Colonic mucosa (tissue), 4 donors: Measurements from ENCODE around the gene MAFF. TPM values are rescaled to one million over a fixed set of nuclear protein-coding genes. Genes with fewer than 3 reads are reported as not detected.

Experiments
- DNase-seq: peaks from one replicate; pipeline ENCODE4 v3.0.0-alpha.2; 2020
- H3K27ac ChIP-seq: fragments of 200-600 bp; one replicate; pipeline ENCODE4 v1.8.0; 2021
- H3K27me3 ChIP-seq: fragments of 200-600 bp; one replicate; pipeline ENCODE4 v1.8.0; 2021
- H3K36me3 ChIP-seq: fragments of 200-600 bp; one replicate; pipeline ENCODE4 v1.8.0; 2021
- H3K4me1 ChIP-seq: fragments of 200-600 bp; one replicate; pipeline ENCODE4 v1.8.0; 2021; ENCODE audit warnings: mild to moderate bottlenecking
- H3K4me3 ChIP-seq: fragments of 200-600 bp; one replicate; pipeline ENCODE4 v1.8.0; 2021
- H3K9ac ChIP-seq, 2 donors: one replicate each; pipeline ENCODE4 v1.7.0; 2013; ENCODE audit warnings: control low read depth in 2 of 2, low read depth in 2 of 2, low read length in 2 of 2
- H3K9me3 ChIP-seq: fragments of 200-600 bp; one replicate; pipeline ENCODE4 v1.8.0; 2021
- CTCF ChIP-seq: fragments of 200-600 bp; IDR thresholded peaks from one replicate; pipeline ENCODE4 v1.8.0; 2022; ENCODE audit warnings: antibody characterized with exemption, mild to moderate bottlenecking
- intact Hi-C: fragments of 100-400 bp; cut with DNase I; formaldehyde crosslinking; loops from one replicate; pipeline ENCODE4 v1.14.1; 2022
- total RNA-seq, 2 donors: library from RNA; stranded (reverse); fragmentation: NEBNext Ultra II Directional in 1 of 2; extraction: Animal tissue kit (Norgen Biotek cat#: 25700) in 1 of 2; gene quantifications; one replicate each; pipeline ENCODE4 v1.2.1, GENCODE V29; 2021
- donor health status: healthy.
- donor health status: DM: no; HTN: no; CAD: no.
- donor health status: DM: no; HTN: no; CAD: no.

The MAFF gene
- total RNA-seq, 2 donors from 2014 or later = 5.2 to 41.7 TPM

DNA sequence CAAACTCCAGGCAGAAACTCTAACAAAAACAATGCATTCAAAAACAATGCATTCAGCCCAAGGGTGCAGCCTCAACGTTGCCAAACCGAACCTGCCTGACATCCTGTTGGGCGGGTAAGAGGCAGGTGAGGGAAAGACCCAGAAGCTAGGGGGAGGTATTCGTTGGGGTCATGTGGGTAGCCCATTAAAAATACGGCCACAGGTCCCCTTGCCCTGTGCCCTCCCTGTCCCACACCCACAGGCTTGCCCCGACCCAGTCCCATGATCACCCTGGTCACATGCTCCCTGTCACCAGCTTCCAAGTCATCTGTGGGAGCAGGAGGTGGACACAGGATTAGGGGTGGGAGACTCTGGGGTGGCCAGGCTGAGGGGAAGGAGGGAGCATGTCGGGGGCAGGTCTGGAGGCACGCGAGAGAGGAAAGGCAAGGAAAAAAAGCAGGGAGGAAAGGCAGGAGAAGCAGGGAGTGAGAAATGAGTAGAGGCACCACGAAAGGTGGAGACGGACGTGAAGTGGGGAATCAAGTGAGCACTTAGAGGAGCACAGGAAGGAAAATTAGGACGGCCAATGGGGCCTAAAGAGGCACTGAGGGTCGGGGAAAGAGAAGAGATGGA lies 20.8 kb upstream of the MAFF start:
- peak overlapping the region; percentile 81 for H3K27ac ChIP-seq
- H3K4me1 ChIP-seq = peaks cover 6% of the 10 kb centered on the region
- peak overlapping the region; percentile 80 to 100 for H3K9ac ChIP-seq
- H3K27me3 ChIP-seq = no peaks in the 10 kb centered on the region
- intact Hi-C loops = no loop called here
- TF ChIP-seq CTCF = no peak
- no peaks in the 10 kb centered on the region for H3K36me3 ChIP-seq
- peak; percentile 83 for DNase-seq
- H3K4me3 ChIP-seq = peak overlapping the region; percentile 39
- no peaks in the 10 kb centered on the region for H3K9me3 ChIP-seq

- DNase-seq = peak; percentile 99
- Histone ChIP-seq H3K36me3 (no peaks in the 10 kb centered on the region), H3K9me3 (no peaks in the 10 kb centered on the region), H3K27me3 (no peaks in the 10 kb centered on the region), H3K27ac (peak within 1 kb of the TSS; percentile 81), H3K4me1 (peaks cover 6% of the 10 kb centered on the region), H3K4me3 (peak within 1 kb of the TSS; percentile 39), H3K9ac (peak within 1 kb of the TSS; percentile 80 to 100)
- intact Hi-C loops = no loop called here
- TF ChIP-seq CTCF = no peak
These were observed 20.2 kb upstream of the MAFF start, which contains the start of gene PLA2G6 for GRCh38 chr22:38181453-38182200. Gene PLA2G6, minus strand, starts transcription at chr22:38181830. Its CDS starts 12,404 bp downstream, at chr22:38169426.

GRCh38 chr22:38184788-38185187 lies 17.0 kb upstream of the MAFF start:
- Histone ChIP-seq H3K36me3 (no peaks in the 10 kb centered on the region), H3K9me3 (no peaks in the 10 kb centered on the region), H3K4me3 (no peak overlapping the region), H3K27me3 (no peaks in the 10 kb centered on the region), H3K9ac (no peak overlapping the region), H3K27ac (no peak overlapping the region), H3K4me1 (peaks cover 3% of the 10 kb centered on the region)
- TF ChIP-seq CTCF = no peak
- intact Hi-C loops = no loop called here
- DNase-seq = no peak

GRCh38 chr22:38186429-38186828 lies 15.4 kb upstream of the MAFF start:
- Histone ChIP-seq H3K4me1 (no peaks in the 10 kb centered on the region), H3K9ac (no peak overlapping the region), H3K4me3 (no peak overlapping the region), H3K9me3 (no peaks in the 10 kb centered on the region), H3K36me3 (no peaks in the 10 kb centered on the region), H3K27ac (peak overlapping the region; percentile 22), H3K27me3 (no peaks in the 10 kb centered on the region)
- DNase-seq = no peak
- TF ChIP-seq CTCF = no peak
- intact Hi-C loops = no loop called here

- DNase-seq = peak; percentile 52
- Histone ChIP-seq H3K4me1 (no peaks in the 10 kb centered on the region), H3K36me3 (no peaks in the 10 kb centered on the region), H3K9ac (no peak overlapping the region), H3K4me3 (no peak overlapping the region), H3K27me3 (no peaks in the 10 kb centered on the region), H3K9me3 (no peaks in the 10 kb centered on the region), H3K27ac (peak overlapping the region; percentile 22)
- intact Hi-C loops = no loop called here
- TF ChIP-seq CTCF = no peak
These were observed 14.2 kb upstream of the MAFF start for GRCh38 chr22:38187413-38188212.
